GM18873 (cell line): ENCODE measurements around the gene RABGAP1L.
"Not testable (repeated sequence)": the region's sequence is repeated elsewhere in the genome, so short reads cannot be mapped to it uniquely, and the experiment has no call there.

Source experiments
- ATAC-seq: cut with Tn5 transposase; IDR thresholded peaks from one replicate; pipeline ENCODE4 v1.9.1; 2021; ENCODE audit warnings: mild to moderate bottlenecking, moderate library complexity, moderate number of reproducible peaks; ENCODE audit not compliant: unreplicated experiment, low FRiP score

Gene RABGAP1L

GRCh38 chr1:174414203-174414602, 254.9 kb downstream of the RABGAP1L start:
- no peak for ATAC-seq

- ATAC-seq = no peak
Observed at GRCh38 chr1:174415506-174415905, 256.2 kb downstream of the RABGAP1L start.

GRCh38 chr1:174417921-174418320, 258.6 kb downstream of the RABGAP1L start:
- ATAC-seq = no peak

GRCh38 chr1:174425121-174425520, 265.8 kb downstream of the RABGAP1L start:
- ATAC-seq = no peak

- ATAC-seq = no peak
Observed at GRCh38 chr1:174426153-174426552, 266.8 kb downstream of the RABGAP1L start.

GRCh38 chr1:174428033-174428432, 268.7 kb downstream of the RABGAP1L start:
- ATAC-seq = no peak

- ATAC-seq = no peak
Observed at GRCh38 chr1:174428739-174429138, 269.4 kb downstream of the RABGAP1L start.

GRCh38 chr1:174433451-174433850, 274.1 kb downstream of the RABGAP1L start:
- ATAC-seq = no peak

- ATAC-seq = no peak
Observed at GRCh38 chr1:174445351-174445750, 286.0 kb downstream of the RABGAP1L start.

GRCh38 chr1:174445817-174446216, 286.5 kb downstream of the RABGAP1L start:
- no peak for ATAC-seq

GRCh38 chr1:174447866-174448530, 288.7 kb downstream of the RABGAP1L start, which contains the start of gene GPR52:
TSS of gene GPR52 (plus strand) at chr1:174447964. CDS start at chr1:174448112, 148 bp downstream.
- no peak for ATAC-seq

GRCh38 chr1:174448531-174448883, 289.2 kb downstream of the RABGAP1L start:
- ATAC-seq = no peak

GRCh38 chr1:174448974-174449373, 289.7 kb downstream of the RABGAP1L start:
- ATAC-seq = no peak

- no peak for ATAC-seq
Observed at GRCh38 chr1:174451408-174451807, 292.1 kb downstream of the RABGAP1L start.

- no peak for ATAC-seq
Observed at GRCh38 chr1:174465855-174466254, 306.5 kb downstream of the RABGAP1L start.

- no peak for ATAC-seq
Observed at GRCh38 chr1:174466607-174467006, 307.3 kb downstream of the RABGAP1L start.

GRCh38 chr1:174469052-174469451, 309.7 kb downstream of the RABGAP1L start:
- no peak for ATAC-seq

GRCh38 chr1:174469687-174470086, 310.4 kb downstream of the RABGAP1L start:
- ATAC-seq = no peak

- ATAC-seq = no peak
Observed at GRCh38 chr1:174479281-174479680, 320.0 kb downstream of the RABGAP1L start.

- no peak for ATAC-seq
Observed at GRCh38 chr1:174480324-174480723, 321.0 kb downstream of the RABGAP1L start.

GRCh38 chr1:174491606-174492005, 332.3 kb downstream of the RABGAP1L start:
- ATAC-seq = no peak

- no peak for ATAC-seq
Observed at GRCh38 chr1:174497478-174497877, 338.2 kb downstream of the RABGAP1L start.

- ATAC-seq = not testable (repeated sequence)
Observed at GRCh38 chr1:174516755-174517154, 357.4 kb downstream of the RABGAP1L start.
